Heart left ventricle (tissue), 16 donors: ENCODE measurements around the gene HLCS. TPM values are rescaled to one million over a fixed set of nuclear protein-coding genes. Genes with fewer than 3 reads are reported as not detected.

Source experiments
- ATAC-seq, 4 donors: fragments of 200-7000 bp; cut with Tn5 transposase; one replicate each; pipeline ENCODE4 v1.9.1; 2020 to 2022; ENCODE audit warnings: moderate library complexity in 4 of 4, mild to moderate bottlenecking in 3 of 4, moderate number of reproducible peaks in 1 of 4
- DNase-seq, 5 donors: peaks; one replicate each; pipeline ENCODE4 v3.0.0-alpha.2; 2020
- H3K27ac ChIP-seq, 12 donors: fragments of 200-600 bp; sonication (generic) in 4 of 12; one replicate each; pipeline versions ENCODE4 v1.5.0 to v1.8.0; 2016 to 2022; ENCODE audit warnings: mild to moderate bottlenecking in 2 of 12
- H3K27me3 ChIP-seq, 9 donors: fragments of 200-600 bp; sonication (generic) in 2 of 9; one replicate each; pipeline versions ENCODE4 v1.5.1 to v1.8.0; 2016 to 2022; ENCODE audit warnings: mild to moderate bottlenecking in 3 of 9
- H3K36me3 ChIP-seq, 9 donors: fragments of 200-600 bp; sonication (generic) in 2 of 9; one replicate each; pipeline versions ENCODE4 v1.5.0 to v1.8.0; 2018 to 2022; ENCODE audit warnings: mild to moderate bottlenecking in 2 of 9
- H3K4me1 ChIP-seq, 12 donors: fragments of 200-600 bp; sonication (generic) in 4 of 12; one replicate each; pipeline versions ENCODE4 v1.5.0 to v1.8.0; 2016 to 2022; ENCODE audit warnings: mild to moderate bottlenecking in 3 of 12
- H3K4me3 ChIP-seq, 12 donors: fragments of 200-600 bp; sonication (generic) in 4 of 12; one replicate each; pipeline versions ENCODE4 v1.5.0 to v1.8.0; 2017 to 2022; ENCODE audit warnings: mild to moderate bottlenecking in 9 of 12, moderate library complexity in 4 of 12
- H3K9me3 ChIP-seq, 12 donors: fragments of 200-600 bp; sonication (generic) in 4 of 12; one replicate each; pipeline versions ENCODE4 v1.5.0 to v1.8.0; 2016 to 2022; ENCODE audit warnings: mild to moderate bottlenecking in 1 of 12
- CTCF ChIP-seq, 12 donors: fragments of 200-600 bp; sonication (generic) in 4 of 12; IDR thresholded peaks; one replicate each; pipeline versions ENCODE4 v1.5.0 to v1.8.0; 2018 to 2022; ENCODE audit warnings: antibody characterized with exemption in 12 of 12, mild to moderate bottlenecking in 5 of 12
- POLR2A ChIP-seq, 2 donors: fragments of 450-650 bp; IDR thresholded peaks; one replicate each; pipeline ENCODE4 v1.6.1; 2017; ENCODE audit warnings: antibody characterized with exemption in 2 of 2, mild to moderate bottlenecking in 2 of 2, moderate library complexity in 2 of 2
- whole genome bisulfite sequencing, 4 donors: extraction: QIAGEN DNeasy Blood & Tissue Kit in 2 of 4; methylation state at CpG; one replicate each; pipeline versions ENCODE4 v1.1.5 to v1.1.7; 2013 to 2018; 5-methylcytosine and 5-hydroxymethylcytosine counted together
- intact Hi-C, 10 donors: fragments of 100-400 bp; cut with DNase I; formaldehyde crosslinking; loops; one replicate each; pipeline versions ENCODE4 v1.11.1 to v1.14.2; 2022
- polyA plus RNA-seq, 2 donors: library from polyadenylated mRNA; stranded (reverse); fragments of 200-250 nt; gene quantifications; one replicate each; pipeline ENCODE4 v1.2.3, GENCODE V29; 2013
- total RNA-seq, 9 donors: library from RNA; depleted of rRNA in 2 of 9; stranded (reverse); fragments of >200 nt in 2 of 9; fragmentation: NEBNext Ultra II Directional in 3 of 9; extraction: Animal tissue kit (Norgen Biotek cat#: 25700) in 3 of 9; gene quantifications; one replicate each; pipeline versions ENCODE4 v1.1.0 to v1.2.4, GENCODE V29; 2016 to 2023
- donor health status: ischemic (EF 13 %, LVEDD 7.1; RV severe dilation, severe dysfunction).
- donor health status: healthy with polysubstance abuse.
- donor health status: DM: no; HTN: yes; CAD: no.
- donor health status: DM: no; HTN: no; CAD: no.
- donor health status: ischemic (EF 25% LVEDD 6.9; RV normal size, moderate dysfunction).
- donor health status: ischemic (EF 25% LVEDD 5.7; RV mildly dilated, moderate dysfunction).
- donor health status: healthy.
- donor health status: DM: yes; HTN: yes; CAD: no.
- donor health status: ischemic (EF 35%, LVEDD 5.7; RV mildly dilated, moderate dysfunction).
- donor health status: nonischemic (EF 11% LVEDD 7.7; RV severe dilation, severe dysfunction).
- donor health status: DM: yes; HTN: yes; CAD: no.
- donor health status: PGD.
- donor health status: ischemic (EF 29% LVEDD 5.4; RV normal size, mild dysfunction).
- donor health status: nonischemic (EF 23%, LVEDD 6.1; RV moderate dilation, normal function).

HLCS gene
- total and polyA plus RNA-seq, 11 donors: 1.8 to 15.2 (median 6.2) TPM

- Histone ChIP-seq H3K4me3 (no peak overlapping the region), H3K27ac (no peak overlapping the region), H3K9me3 (no peaks in the 10 kb centered on the region), H3K27me3 (no peaks in the 10 kb centered on the region), H3K36me3 (peaks cover 0 to 15% (median 7%) of the 10 kb centered on the region in 9 donors), H3K4me1 (peaks cover 0 to 17% (median 8%) of the 10 kb centered on the region in 12 donors)
- TF ChIP-seq POLR2A (IDR thresholded peaks at IDR 0.05): no peak
- TF ChIP-seq CTCF (IDR thresholded peaks at IDR 0.05): no peak
- WGBS, 4 donors: 94 to 99% (median 97%) methylated on average over 4 of the region's 4 CpGs
- ATAC-seq: no peak
- DNase-seq: no peak
- intact Hi-C loops: no loop called here
These were observed 2.1 kb downstream of the HLCS start for GRCh38 chr21:36964398-36964797.

- ATAC-seq: no peak
- H3K36me3 ChIP-seq: peaks cover 0 to 18% (median 7%) of the 10 kb centered on the region in 9 donors
- no peaks in the 10 kb centered on the region for H3K9me3 ChIP-seq
- WGBS, 4 donors: 91 to 95% (median 93%) methylated on average over 11 of the region's 11 CpGs
- no peak overlapping the region for H3K27ac ChIP-seq
- H3K4me1 ChIP-seq: peaks cover 0 to 17% (median 8%) of the 10 kb centered on the region in 12 donors
- H3K4me3 ChIP-seq: no peak overlapping the region
- intact Hi-C loops: no loop called here
- TF ChIP-seq CTCF (IDR thresholded peaks at IDR 0.05) (no peak), POLR2A (IDR thresholded peaks at IDR 0.05) (no peak)
- DNase-seq: no peak
- no peaks in the 10 kb centered on the region for H3K27me3 ChIP-seq
These were observed 4.2 kb downstream of the HLCS start for GRCh38 chr21:36962098-36962780.

- H3K4me1 ChIP-seq: peaks cover 0 to 9% (median 2%) of the 10 kb centered on the region in 12 donors
- H3K9me3 ChIP-seq: no peaks in the 10 kb centered on the region
- peaks cover 0 to 21% (median 8%) of the 10 kb centered on the region in 9 donors for H3K36me3 ChIP-seq
- TF ChIP-seq CTCF (IDR thresholded peaks at IDR 0.05): no peak
- TF ChIP-seq POLR2A (IDR thresholded peaks at IDR 0.05): no peak
- no peaks in the 10 kb centered on the region for H3K27me3 ChIP-seq
- ATAC-seq: no peak
- intact Hi-C loops: no loop called here
- no peak overlapping the region for H3K27ac ChIP-seq
- no peak for DNase-seq
- H3K4me3 ChIP-seq: no peak overlapping the region
- 95 to 96% (median 95%) methylated on average over 8 of the region's 8 CpGs for WGBS, 4 donors
These were observed 5.7 kb downstream of the HLCS start for GRCh38 chr21:36960676-36961284.

GRCh38 chr21:36959020-36959835 is 7.2 kb downstream of the HLCS start:
- 95 to 97% (median 96%) methylated on average over 13 to 17 of the region's 17 CpGs for WGBS, 4 donors
- H3K27ac ChIP-seq: no peak overlapping the region
- H3K36me3 ChIP-seq: peaks cover 0 to 24% (median 8%) of the 10 kb centered on the region in 9 donors
- TF ChIP-seq CTCF (IDR thresholded peaks at IDR 0.05) (no peak), POLR2A (IDR thresholded peaks at IDR 0.05) (no peak)
- H3K4me1 ChIP-seq: no peaks in the 10 kb centered on the region
- intact Hi-C loops: no loop called here
- DNase-seq: no peak
- ATAC-seq: no peak
- no peaks in the 10 kb centered on the region for H3K9me3 ChIP-seq
- no peak overlapping the region for H3K4me3 ChIP-seq
- H3K27me3 ChIP-seq: no peaks in the 10 kb centered on the region
